ENCODE data around the gene TNFSF15.

Gene TNFSF15

DNA sequence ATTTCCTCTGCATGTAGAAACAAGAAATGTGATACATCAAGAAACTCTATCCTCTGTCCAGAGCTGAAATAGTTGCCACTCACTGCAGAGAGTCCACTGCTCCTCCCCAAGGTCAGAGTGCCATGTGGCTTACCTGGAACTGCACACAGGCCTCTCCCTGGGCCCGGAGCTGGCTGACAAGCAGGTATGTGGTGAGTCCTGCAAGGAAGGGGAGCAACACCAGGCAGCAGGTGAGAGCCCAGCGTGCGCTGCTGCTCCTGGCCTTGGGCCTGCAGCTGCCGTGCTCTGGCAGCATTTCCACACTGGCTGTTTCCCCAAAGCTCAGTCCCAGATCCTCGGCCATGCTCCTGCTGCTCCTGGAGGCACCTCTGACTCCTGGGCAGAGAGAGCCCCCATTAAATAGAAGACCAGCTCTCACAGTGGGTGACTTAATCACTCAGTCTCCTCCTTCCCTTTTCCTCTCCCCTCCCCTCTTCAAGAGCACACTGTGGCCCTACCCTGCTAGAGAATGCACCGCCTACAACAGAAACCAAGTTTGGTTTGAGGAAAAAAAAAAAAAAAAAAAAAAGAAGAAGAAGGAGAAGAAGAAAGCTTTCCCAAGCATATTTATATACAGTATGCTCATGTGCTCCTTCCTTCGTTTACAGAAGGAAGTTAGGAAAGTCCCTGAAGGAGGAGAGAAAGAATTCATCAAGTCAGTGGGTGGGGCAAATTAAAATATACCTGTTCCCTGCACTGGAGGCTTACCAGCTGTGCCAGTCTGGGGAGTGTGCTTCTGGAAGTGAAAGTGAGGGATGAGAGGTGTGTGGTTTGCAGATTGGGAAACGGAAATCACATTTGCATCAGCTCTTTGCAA, at the start of gene TNFSF15:
TNFSF15 (minus strand) TSS at position 370 of the 856 bp plus-strand sequence; CDS start at position 343, 27 bp downstream.
- DNase-seq: no peak

DNA sequence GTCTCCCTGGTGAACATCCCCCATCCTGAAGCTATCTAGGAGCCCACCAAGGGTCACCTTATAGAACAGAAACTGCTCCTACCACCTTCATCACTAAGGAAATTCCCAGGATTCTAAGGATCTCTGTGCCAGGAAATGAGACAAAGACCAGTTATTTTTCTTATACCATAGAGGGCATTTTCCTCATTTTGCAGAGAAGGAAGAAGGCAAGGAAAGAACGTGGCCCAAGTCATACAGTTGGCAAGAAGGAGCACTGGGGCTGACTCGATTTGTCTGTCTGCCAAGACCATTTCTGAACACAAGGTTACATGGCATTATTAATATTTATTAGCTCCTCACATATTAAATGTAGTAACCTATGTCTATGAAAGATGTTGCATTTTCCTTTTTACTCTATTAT, 49.6 kb upstream of the TNFSF15 start:
- no peak for DNase-seq

DNA sequence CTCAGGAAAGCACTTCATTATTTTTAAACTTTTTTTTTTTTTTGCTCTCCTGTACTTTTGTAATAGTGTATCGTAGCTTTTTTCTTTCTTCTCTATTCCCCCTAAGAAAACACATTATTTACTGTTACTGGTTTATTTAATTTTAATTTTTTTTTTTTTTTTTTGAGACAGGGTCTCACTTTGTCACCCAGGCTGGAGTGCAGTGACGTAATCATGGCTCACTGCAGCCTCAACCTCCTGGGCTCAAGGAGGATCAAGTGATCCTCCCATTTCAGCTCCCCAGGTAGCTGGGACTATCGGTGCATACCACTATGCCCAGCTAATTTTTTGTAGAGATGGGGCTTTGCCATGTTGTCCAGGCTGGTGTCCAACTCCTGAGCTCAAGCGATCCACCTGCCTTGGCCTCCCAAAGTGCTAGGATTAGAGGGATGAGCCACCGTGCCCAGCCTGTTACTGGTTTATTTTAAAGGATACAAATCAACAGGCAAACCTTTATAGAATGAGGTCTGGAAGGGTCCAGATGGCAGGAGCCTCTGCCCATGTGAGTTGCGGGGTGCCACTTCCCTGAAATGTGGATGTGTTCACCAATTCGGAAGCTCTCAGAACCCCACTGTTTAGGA, 49.0 kb upstream of the TNFSF15 start:
- no peak for DNase-seq

DNA sequence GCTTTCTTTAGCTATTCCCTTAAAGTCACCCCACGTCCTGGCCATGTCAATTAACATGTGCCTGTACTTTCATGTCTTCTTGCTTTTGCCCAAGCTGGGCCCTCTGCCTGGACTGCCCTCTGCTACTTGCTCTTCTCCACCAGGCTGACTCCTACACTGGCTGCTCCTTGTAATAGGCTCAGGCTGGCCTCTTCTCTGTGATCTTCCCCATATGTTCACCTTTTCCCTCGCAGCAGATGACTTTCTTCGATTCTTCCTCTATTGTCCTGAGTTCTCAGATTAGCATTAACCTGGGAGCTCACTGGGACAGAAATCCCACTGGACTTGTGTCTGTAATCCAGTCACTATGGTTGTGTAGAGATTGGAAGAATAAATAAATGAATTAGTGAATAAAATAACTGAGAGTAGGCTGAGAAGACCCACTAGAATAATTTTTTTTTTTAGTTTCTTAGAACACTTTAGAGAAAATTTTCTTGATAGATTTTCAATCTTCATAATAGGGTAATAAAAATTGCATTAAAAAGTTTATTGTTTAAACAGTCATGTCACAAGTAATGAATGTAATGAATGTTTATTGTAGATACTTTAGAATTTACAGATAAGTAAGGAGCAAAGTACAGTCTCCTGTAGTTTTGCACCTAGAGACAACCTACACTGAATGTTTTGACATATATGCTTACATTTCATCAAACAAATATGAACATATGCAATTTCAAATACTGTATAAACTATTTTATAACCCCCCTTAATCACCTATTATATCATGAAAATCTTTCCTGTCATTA, 47.4 kb upstream of the TNFSF15 start:
- DNase-seq: no peak

DNA sequence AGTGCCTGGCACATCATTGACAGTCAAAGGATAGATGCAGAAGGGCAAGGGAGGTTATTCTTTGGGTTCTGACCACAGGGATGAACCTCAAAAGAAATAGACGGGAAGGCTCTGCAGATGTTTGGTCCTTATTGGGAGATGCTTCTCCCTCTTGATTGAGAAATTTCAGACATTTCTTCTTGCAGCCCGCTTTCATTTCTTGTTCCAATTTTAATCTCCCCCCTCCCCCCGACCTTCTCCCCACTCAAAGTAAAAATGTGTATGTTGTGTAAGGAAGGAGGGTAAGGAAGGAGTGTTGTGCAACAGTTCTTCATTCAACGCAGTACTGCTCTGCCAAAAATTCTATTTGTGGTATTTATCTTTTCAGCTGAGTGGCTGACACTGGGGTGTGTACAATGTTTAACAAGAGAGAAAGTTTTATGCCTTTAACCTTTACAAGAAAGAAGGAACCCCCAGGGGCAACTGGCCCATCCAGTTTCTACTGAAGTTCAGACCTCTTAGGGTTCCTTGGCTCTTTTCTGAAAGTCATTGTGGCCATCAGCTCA, 46.3 kb upstream of the TNFSF15 start:
- no peak for DNase-seq

DNA sequence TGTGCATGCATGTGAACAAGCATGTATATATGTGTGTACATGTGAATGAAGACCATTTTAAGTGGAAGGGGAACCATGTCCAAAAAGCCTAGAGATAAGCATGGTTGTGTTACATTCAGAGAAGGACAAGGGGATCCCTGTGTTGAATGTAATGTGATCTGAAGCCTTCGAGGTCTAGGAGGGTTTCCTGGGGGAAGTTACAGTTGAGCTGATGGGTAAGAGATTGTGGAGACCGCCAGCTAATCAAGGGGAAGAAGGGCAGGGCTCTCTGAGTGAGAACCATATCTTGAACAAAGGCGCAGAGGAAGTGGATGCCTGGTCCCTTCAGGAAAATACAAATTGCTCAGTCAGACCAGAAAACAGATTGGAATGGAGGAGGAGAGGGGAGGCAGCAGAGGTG, 45.5 kb upstream of the TNFSF15 start:
- DNase-seq: no peak

DNA sequence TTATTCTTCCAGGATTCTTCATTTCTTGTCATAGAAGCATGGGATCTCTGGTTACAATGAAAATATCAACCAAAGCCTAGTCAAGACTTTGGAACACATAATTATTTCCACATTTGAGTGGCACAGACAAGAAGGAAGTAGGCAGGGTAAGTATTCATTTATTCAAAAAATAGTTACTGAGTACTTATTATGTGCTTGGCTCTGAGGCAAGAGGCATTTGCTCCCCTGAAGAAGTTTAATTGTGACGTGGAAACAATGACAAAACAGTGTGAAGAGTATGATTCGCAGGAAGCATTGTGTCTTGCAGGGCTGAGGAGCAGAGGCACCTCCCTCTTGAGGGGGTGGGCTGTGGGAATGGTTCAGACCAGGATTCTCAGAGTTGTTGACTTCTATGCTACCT, 45.0 kb upstream of the TNFSF15 start:
- no peak for DNase-seq

DNA sequence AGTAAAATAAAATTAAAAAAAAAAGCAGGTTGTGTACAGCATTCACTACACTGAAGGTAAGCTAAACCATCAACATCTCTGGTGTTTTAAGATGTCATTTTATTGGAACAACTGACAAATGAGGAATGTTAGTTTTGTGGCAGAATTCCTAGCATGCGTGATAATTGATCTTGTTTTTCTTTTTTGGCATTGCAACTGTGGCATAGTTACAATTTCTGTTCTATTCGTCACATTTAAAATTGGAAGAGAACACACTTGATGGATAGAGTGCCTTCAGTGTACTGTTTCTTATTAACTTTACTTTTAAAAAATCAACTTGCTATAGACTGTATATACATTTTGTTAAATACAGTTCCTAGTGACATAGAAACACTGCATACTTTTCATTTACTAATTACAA, 43.6 kb upstream of the TNFSF15 start:
- no peak for DNase-seq

DNA sequence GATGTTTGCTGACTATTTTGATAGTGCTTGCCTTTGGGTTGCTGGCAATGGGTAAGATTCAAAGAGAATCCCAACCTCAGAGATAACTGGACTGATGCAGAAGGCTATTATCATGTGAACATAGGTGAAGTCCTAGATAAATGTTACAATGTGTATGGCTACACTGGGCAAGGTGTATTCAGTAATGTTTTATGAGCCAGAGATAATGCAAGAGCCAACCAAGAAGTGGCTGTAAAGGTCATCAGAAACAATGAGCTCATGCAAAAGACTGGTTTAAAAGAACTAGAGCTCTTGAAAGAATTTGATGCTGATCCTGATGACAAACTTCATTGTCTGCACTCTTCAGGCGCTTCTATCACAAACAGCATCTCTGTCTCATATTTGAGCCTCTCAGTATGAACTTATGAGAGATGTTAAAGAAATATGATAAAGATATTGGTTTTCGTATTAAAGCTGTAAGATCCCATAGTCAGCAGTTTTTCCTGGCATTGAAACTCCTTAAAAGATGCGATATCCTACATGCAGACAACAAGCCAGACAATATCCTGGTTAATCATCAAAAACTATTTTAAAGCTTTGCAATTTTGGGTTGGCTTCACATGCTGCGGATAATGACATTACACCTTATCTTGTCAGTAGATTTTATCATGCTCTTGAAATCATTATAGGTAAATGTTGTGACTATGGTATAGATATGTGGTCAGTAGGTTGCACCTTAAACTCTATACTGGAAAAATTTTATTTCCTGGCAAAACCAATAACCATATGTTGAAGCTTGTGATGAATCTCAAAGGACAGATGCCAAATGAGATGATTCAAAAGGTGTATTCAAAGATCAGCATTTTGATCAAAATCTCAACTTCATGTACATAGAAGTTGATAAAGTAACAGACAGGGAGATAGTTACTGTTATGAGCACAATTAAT, 41.9 kb upstream of the TNFSF15 start:
- no peak for DNase-seq

DNA sequence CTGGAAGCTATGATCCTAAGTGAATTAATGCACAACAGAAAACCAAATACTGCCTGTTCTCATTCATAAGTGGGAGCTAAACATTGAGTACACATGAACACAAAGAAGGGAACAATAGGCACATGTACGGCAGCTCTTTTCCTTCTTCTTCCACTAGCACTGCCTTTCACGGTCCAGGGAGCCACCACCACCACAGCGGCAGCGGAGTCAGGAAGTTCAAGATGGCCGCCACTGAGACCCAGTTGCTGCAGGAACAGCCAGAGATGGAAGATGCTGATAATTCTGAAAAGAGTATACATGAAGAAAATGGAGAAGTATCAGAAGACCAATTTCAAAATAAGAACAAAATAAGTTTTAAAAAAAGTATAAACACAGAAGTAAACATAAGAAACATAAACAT, 39.5 kb upstream of the TNFSF15 start:
- no peak for DNase-seq

DNA sequence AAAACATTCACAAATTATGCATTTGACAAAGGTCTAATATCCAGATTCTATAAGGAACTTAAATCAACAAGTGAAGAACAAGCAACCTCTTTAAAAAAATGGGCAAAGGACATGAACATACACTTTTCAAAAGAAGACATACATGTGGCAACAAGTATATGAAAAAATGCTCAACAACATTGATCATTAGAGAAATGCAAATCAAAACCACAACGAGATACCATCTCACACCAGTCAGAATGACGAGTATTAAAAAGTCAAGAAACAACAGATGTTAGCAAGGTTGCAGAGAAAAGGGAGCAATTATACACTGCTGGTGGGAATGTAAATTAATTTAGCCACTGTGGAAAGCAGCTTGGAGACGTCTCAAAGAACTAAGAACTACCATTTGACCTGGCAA, 38.9 kb upstream of the TNFSF15 start:
- no peak for DNase-seq

DNA sequence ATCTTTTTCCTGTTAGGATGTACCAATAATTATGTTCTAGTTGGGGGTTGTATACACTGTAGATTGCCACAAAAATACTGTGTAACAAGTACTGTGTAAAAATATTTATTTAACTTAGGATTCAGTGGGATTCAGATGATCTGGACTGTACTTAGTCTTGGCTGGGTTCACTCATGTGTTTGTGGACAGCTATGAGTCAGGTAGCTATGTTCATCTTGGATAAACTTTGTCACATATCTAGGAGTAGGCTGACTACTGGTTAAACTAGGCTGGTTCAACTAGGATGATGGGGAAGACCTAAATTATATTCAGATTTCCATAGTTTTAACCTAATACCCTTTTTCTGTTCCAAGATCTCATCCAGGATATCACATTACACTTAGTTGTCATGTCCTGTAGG, 32.1 kb upstream of the TNFSF15 start:
- DNase-seq: no peak

DNA sequence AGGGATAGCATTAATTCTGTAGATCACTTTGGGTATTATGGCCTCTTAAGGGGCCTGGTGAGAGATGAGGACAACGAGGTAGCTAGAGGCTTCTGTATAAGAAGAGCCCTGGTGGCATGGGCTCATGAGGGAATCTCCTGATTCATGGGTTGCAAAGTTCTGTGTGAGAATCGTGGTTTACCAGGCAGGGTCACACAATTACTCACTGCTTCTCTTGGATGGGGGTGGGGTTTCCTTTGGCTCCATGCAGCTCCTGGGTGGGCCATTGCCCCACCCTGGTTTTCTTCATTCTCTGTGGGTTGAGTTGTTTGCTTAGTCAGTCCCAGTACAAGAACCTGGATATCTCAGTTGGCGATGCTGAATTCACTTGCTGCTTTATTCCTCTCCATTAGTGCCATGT, 30.9 kb upstream of the TNFSF15 start:
- DNase-seq: no peak

DNA sequence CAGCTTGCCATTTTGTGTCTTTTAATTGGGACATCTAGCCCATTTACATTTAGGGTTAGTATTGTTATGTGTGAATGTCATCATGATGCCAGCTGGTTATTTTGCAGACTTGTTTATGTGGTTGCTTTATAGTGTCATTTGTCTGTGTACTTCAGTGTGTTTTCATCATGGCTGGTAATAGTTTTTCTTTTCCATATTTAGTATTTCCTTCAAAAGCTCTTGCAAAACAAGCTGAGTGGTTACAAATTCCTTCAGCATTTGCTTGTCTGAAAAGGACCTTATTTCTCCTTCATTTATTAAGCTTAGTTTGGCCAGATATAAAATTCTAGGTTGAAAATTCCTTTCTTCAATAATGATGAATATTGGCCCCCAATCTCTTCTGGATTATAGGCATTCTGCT, 28.5 kb upstream of the TNFSF15 start:
- no peak for DNase-seq

DNA sequence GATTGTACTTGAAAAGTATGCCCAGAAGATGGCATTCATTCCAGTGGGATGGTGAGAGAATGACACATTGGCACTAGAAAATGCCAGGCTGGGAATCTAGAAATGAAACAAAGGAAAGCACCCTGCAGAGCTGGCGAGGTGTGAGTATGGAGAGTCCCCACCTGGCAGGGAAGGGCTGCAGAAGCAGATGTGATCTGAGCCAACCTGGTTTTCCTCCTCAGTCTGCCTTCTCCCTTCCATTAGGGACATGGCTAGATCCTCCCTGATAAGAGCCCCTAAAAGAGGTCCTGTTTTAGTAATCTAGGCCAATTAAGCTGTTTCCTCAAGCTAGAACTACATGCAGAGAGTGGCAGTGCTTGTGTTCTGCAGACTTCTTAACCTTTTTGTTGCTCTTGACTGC, 24.7 kb upstream of the TNFSF15 start:
- no peak for DNase-seq

DNA sequence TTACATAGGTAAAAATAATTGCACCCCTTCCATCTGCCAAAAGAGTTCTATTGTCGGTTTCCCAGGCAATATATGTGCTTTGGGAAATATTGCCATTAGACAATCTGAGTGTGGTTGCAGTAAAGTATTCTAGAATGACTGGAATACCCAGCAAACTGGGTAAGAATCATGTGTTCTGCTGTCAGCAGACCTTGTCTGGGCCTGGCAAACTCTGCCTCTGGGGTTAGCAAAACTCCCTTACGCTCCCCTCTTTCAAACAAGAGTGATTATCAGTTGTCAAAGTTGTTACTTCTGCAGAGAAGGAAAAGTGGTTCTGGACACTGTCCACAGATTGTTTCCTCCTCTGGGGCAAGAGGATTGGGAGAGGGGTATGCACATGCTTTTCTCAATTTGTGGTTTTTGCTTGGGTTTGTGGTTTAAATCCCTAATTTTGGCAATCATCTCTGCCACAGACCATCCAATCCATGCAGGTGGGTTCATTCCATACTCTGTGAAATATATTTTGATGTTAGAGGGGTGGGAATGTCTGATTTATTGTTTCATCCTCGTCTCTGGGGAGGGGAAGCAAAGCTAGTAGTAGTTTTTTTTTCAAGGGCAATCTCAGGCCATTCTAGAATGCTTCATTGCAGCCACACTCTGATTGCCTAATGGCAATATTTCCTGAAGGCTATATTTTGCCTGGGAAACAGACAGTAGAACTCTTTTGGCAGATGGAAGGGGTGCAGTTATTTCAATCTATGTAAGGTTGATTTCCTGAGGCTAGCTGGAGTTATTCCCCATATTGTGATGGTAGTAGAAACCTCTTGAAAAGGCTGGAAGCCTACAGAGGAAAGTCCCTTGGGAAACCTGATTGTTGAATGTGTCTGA, 24.0 kb upstream of the TNFSF15 start:
- no peak for DNase-seq

DNA sequence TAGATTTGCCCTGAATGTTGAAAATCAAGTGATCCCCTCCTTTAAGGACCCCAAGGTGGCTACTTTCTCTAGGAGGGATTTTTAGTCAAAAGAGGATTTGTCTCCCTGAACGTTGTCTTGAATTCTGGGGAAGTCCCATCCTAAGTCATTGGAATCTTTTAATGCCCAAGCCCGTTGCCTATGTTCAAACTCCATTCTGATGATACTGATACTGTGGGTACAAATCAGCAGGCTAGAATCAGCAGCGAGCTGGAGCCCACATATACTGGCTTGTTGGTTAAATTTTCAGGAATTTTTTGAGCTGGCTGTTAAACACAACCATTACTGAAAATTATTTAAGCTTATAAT, 22.4 kb upstream of the TNFSF15 start:
- DNase-seq: no peak

DNA sequence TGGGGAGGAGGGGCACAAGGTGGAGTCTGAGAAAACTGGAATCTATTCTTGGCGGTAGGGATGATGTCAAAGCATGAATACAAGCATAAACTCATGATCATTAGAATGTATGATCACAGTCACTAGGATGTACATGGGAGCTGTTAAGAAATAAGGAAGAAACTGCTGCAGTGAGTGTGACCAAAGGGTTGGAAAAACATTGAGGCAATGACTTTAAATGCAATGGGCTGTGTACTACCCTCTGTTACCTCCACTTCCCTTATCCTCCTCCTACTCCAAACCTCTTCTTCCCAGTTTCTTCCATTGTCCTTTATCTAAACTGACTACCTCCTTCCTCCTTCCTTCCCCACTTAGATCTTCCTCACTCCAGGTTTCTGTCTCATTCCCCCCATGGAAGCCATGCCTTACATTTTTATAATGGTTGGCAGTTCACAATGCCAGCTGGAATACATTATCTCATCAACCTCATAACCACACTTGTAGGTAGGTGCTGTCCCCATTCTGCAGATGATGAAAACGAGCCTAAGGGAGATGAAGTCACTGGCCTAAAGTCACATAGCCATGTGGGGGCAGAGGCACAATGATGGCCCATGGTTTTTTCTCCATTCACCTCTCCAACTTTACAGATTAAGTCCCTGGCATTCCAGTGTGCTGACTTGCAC, 21.9 kb upstream of the TNFSF15 start:
- DNase-seq: no peak

DNA sequence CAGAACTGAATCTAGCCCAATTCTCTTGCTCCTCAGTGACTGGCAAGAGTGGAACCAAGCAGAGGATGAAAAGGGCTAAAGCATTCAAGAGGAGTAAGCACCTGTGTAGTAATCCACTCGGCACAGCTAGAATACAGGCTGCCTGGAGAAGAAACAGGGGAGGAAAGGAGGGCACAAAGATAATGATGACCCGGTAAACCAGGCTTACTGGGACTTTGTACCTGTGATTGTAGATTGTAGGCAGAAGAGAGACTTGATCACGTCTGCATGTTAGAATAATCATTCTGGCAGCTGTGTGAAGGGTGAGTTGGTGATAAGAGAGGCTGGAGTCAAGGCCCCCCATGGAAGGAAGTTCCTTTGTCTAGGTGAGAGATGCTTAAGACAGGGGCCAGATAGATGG, 20.6 kb upstream of the TNFSF15 start:
- DNase-seq: no peak

DNA sequence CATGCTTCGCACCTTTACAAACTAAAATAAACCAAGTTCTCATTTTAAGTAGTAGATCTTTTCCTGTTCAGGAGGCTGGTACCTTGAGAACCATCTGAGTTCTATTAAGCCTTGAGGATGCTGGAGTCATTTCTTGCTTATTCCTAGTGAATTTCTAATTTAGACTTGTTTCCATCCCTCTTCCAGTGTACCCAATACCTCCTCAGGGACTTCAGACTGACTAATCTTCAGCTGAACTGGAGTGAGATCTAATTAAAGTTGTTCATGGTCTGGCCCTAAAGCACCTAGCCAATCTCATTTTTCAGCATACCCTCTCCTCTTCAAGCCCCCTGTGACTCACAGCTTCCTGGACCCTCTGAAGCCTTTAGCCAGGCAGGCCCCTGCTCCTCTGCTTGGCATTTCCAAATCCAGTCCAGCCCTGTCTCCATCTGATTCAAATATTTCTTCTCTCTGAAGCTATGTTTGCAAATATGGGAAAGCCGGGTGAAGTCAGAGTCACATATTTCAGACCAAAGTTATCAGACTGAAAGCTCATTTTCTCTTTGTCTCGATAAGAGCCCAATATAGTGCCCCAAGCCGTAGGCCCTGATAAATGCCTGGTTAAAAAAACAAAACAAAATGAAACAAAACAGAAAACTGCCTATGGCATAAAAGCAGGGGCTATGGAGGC, 19.4 kb upstream of the TNFSF15 start:
- DNase-seq: no peak

Data from CD4-positive, alpha-beta T cell treated with Interleukin-15 for 1 hour (primary cell).